ENCODE results near the gene ARHGAP33. TPM values are rescaled to one million over a fixed set of nuclear protein-coding genes. Genes with fewer than 3 reads are reported as not detected.
A peak's percentile ranks its signal among the peaks of the same experiment; 100 is the strongest.

The ARHGAP33 gene
- total RNA-seq, 3 donors from 2014 or later: 14.4 to 16.0 (median 14.6) TPM

DNA sequence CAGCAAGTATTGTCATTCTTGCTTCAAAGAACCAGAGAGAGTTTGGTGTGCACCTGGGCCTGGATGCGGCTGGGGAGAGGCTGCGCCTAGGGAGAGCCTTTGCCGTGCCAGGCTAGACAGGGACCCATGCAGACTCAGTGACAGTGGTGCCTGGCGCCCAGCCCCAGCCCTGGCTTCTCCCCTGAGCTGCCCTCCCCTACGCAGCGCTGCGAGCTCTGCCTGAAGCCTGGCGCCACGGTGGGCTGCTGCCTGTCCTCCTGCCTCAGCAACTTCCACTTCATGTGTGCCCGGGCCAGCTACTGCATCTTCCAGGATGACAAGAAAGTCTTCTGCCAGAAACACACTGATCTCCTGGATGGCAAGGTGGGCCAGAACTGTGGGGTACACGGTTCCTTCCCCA, 45.6 kb upstream of the ARHGAP33 start:
- TF ChIP-seq, protein P1, sequence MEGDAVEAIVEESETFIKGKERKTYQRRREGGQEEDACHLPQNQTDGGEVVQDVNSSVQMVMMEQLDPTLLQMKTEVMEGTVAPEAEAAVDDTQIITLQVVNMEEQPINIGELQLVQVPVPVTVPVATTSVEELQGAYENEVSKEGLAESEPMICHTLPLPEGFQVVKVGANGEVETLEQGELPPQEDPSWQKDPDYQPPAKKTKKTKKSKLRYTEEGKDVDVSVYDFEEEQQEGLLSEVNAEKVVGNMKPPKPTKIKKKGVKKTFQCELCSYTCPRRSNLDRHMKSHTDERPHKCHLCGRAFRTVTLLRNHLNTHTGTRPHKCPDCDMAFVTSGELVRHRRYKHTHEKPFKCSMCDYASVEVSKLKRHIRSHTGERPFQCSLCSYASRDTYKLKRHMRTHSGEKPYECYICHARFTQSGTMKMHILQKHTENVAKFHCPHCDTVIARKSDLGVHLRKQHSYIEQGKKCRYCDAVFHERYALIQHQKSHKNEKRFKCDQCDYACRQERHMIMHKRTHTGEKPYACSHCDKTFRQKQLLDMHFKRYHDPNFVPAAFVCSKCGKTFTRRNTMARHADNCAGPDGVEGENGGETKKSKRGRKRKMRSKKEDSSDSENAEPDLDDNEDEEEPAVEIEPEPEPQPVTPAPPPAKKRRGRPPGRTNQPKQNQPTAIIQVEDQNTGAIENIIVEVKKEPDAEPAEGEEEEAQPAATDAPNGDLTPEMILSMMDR (IDR thresholded peaks at IDR 0.05): no peak
- Histone ChIP-seq H3K4me3 (no peak overlapping the region), H3K9me3 (no peaks in the 10 kb centered on the region), H3K36me3 (ENCODE audit: low read depth) (peaks cover 33% of the 10 kb centered on the region), H3K4me1 (ENCODE audit: low read depth) (no peaks in the 10 kb centered on the region)
- ATAC-seq: no peak
- intact Hi-C loops (cut with DNase I, micrococcal nuclease): no loop called here
- no peak for DNase-seq

- Histone ChIP-seq H3K9me3 (no peaks in the 10 kb centered on the region), H3K4me1 (ENCODE audit: low read depth) (no peaks in the 10 kb centered on the region), H3K36me3 (ENCODE audit: low read depth) (peaks cover 28% of the 10 kb centered on the region), H3K4me3 (no peak overlapping the region)
- ATAC-seq (no peak), DNase-seq (no peak)
- intact Hi-C loops (cut with DNase I, micrococcal nuclease): no loop called here
- TF ChIP-seq, protein P1 (IDR thresholded peaks at IDR 0.05): no peak
Measured at GRCh38 chr19:35730326-35730725, 45.0 kb upstream of the ARHGAP33 start.

GRCh38 chr19:35731353-35731752, 44.0 kb upstream of the ARHGAP33 start:
- Histone ChIP-seq H3K4me3 (no peak overlapping the region), H3K36me3 (ENCODE audit: low read depth) (peaks cover 26% of the 10 kb centered on the region), H3K4me1 (ENCODE audit: low read depth) (no peaks in the 10 kb centered on the region), H3K9me3 (no peaks in the 10 kb centered on the region)
- ATAC-seq: no peak
- intact Hi-C loops (cut with DNase I, micrococcal nuclease): no loop called here
- peak in 1 of 3 donors; percentile 43 for DNase-seq
- TF ChIP-seq, protein P1 (IDR thresholded peaks at IDR 0.05): no peak

GRCh38 chr19:35731779-35732405, 43.5 kb upstream of the ARHGAP33 start:
- TF ChIP-seq, protein P1 (IDR thresholded peaks at IDR 0.05): no peak
- Histone ChIP-seq H3K4me3 (no peak overlapping the region), H3K9me3 (no peaks in the 10 kb centered on the region), H3K4me1 (ENCODE audit: low read depth) (no peaks in the 10 kb centered on the region), H3K36me3 (ENCODE audit: low read depth) (peaks cover 27% of the 10 kb centered on the region)
- DNase-seq (peak in 1 of 3 donors; percentile 45), ATAC-seq (no peak)
- intact Hi-C loops (cut with DNase I, micrococcal nuclease): no loop called here

DNA sequence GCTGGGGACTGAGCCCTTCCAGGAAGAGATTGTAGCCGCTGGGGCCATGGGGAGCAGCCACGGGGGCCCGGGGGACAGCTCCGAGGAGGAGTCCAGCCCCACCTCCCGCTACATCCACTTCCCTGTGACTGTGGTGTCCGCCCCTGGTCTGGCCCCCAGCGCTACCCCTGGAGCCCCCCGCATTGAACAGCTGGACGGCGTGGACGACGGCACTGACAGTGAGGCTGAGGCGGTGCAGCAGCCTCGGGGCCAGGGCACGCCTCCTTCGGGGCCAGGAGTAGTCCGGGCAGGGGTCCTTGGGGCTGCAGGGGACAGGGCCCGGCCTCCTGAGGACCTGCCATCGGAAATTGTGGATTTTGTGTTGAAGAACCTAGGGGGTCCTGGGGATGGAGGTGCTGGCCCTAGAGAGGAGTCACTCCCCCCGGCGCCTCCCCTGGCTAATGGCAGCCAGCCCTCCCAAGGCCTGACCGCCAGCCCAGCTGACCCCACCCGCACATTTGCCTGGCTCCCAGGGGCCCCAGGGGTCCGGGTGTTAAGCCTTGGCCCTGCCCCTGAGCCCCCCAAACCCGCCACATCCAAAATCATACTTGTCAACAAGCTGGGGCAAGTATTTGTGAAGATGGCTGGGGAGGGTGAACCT, 42.7 kb upstream of the ARHGAP33 start:
- peaks cover 26% of the 10 kb centered on the region for H3K36me3 ChIP-seq (ENCODE audit: low read depth)
- H3K9me3 ChIP-seq: no peaks in the 10 kb centered on the region
- TF ChIP-seq, protein P1 (IDR thresholded peaks at IDR 0.05): no peak
- H3K4me3 ChIP-seq: no peak overlapping the region
- no peaks in the 10 kb centered on the region for H3K4me1 ChIP-seq (ENCODE audit: low read depth)
- intact Hi-C loops (cut with DNase I, micrococcal nuclease): no loop called here
- DNase-seq: peak in 1 of 3 donors; percentile 43
- no peak for ATAC-seq

Measured in mucosa of descending colon (tissue), 3 donors.